ENCODE data around the gene POU2AF1.
"Not testable (repeated sequence)": the region's sequence is repeated elsewhere in the genome, so short reads cannot be mapped to it uniquely, and the experiment has no call there.

POU2AF1 gene

GRCh38 chr11:111339758-111340388, 39.2 kb downstream of the POU2AF1 start:
- no peak for DNase-seq

GRCh38 chr11:111336582-111337256, 42.4 kb downstream of the POU2AF1 start:
- no peak for DNase-seq

GRCh38 chr11:111336062-111336461, 43.0 kb downstream of the POU2AF1 start:
- DNase-seq, result no peak

- DNase-seq, result no peak
Measured at GRCh38 chr11:111335549-111335948, 43.5 kb downstream of the POU2AF1 start.

- DNase-seq, result no peak
Measured at GRCh38 chr11:111334532-111335502, 44.3 kb downstream of the POU2AF1 start.

GRCh38 chr11:111331711-111332479, 47.2 kb downstream of the POU2AF1 start:
- no peak for DNase-seq

GRCh38 chr11:111330234-111330893, 48.7 kb downstream of the POU2AF1 start:
- no peak for DNase-seq

- DNase-seq, result no peak
Measured at GRCh38 chr11:111329306-111330204, 49.5 kb downstream of the POU2AF1 start.

- DNase-seq, result no peak
Measured at GRCh38 chr11:111327908-111328624, 51.0 kb downstream of the POU2AF1 start.

GRCh38 chr11:111326824-111327223, 52.3 kb downstream of the POU2AF1 start:
- no peak for DNase-seq

- DNase-seq, result no peak
Measured at GRCh38 chr11:111325259-111325658, 53.8 kb downstream of the POU2AF1 start.

- no peak for DNase-seq
Measured at GRCh38 chr11:111324277-111324720, 54.8 kb downstream of the POU2AF1 start.

- no peak for DNase-seq
Measured at GRCh38 chr11:111322534-111322933, 56.5 kb downstream of the POU2AF1 start.

- no peak for DNase-seq
Measured at GRCh38 chr11:111320728-111321568, 58.1 kb downstream of the POU2AF1 start.

GRCh38 chr11:111320199-111320598, 58.9 kb downstream of the POU2AF1 start:
- DNase-seq, result not testable (repeated sequence)

- no peak for DNase-seq
Measured at GRCh38 chr11:111319296-111319695, 59.8 kb downstream of the POU2AF1 start.

- no peak for DNase-seq
Measured at GRCh38 chr11:111312076-111312475, 67.0 kb downstream of the POU2AF1 start.

GRCh38 chr11:111310723-111311122, 68.4 kb downstream of the POU2AF1 start:
- DNase-seq, result no peak

- no peak for DNase-seq
Measured at GRCh38 chr11:111310088-111310487, 69.0 kb downstream of the POU2AF1 start.

Measured in MV-4-11 (cell line).